Measurements from ENCODE around the gene SPNS3. TPM values are rescaled to one million over a fixed set of nuclear protein-coding genes. Genes with fewer than 3 reads are reported as not detected.
A peak's percentile ranks its signal among the peaks of the same experiment; 100 is the strongest.

The SPNS3 gene
- total RNA-seq, 1 experiment from 2014 or later, result not detected

DNA sequence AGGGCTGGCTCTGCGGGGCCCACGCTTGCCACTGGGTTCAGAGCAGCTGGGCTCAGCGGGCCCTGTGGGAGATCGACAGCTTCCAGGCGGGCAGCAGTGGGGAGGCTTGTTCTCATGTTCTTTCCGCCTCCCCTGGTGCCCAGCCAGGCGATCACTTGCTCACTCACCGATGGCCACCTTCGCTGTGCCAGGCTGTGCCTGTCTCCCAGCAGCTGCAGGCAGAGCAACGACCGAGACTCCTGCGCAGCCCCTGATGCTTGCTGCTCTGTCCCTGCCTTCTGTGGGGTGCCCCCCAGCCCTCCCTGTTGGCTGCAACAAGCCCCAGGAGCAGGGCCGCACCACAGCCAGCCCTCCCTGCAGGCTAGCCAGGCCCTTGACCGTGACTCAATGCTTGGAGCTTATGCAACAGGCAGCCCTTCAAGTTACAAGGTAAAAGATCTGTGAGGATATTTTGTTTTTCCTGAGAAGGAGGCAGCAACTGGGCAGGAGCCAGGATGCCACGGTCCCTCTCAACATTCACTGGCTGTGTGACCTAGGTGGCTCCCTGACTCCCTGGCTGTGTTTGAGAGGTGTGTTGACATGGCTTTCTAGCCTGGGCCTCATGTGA, 55.4 kb downstream of the SPNS3 start:
- CTCF ChIA-PET, result no interaction called here
- H3K4me3 Mint-ChIP-seq (ENCODE audit: unreplicated experiment), result no peak overlapping the region
- DNase-seq, result no peak
- no peak overlapping the region for H3K27ac Mint-ChIP-seq (ENCODE audit: unreplicated experiment)
- H3K27me3 ChIP-seq (replicated peaks; ENCODE audit: control insufficient read depth, insufficient read depth, low read length), result no peaks in the 10 kb centered on the region
- H3K9me3 ChIP-seq, result no peaks in the 10 kb centered on the region
- peaks cover 4% of the 10 kb centered on the region for H3K36me3 Mint-ChIP-seq (ENCODE audit: insufficient read depth, unreplicated experiment)
- H3K4me3 ChIP-seq (ENCODE audit: low read depth, low read length), result no peak overlapping the region
- no peaks in the 10 kb centered on the region for H3K4me1 ChIP-seq
- BruUV-seq (replicated peaks), result no TSS peak
- H3K4me1 Mint-ChIP-seq (ENCODE audit: low read depth, unreplicated experiment), result peaks cover 21% of the 10 kb centered on the region
- TF ChIP-seq, protein P1, sequence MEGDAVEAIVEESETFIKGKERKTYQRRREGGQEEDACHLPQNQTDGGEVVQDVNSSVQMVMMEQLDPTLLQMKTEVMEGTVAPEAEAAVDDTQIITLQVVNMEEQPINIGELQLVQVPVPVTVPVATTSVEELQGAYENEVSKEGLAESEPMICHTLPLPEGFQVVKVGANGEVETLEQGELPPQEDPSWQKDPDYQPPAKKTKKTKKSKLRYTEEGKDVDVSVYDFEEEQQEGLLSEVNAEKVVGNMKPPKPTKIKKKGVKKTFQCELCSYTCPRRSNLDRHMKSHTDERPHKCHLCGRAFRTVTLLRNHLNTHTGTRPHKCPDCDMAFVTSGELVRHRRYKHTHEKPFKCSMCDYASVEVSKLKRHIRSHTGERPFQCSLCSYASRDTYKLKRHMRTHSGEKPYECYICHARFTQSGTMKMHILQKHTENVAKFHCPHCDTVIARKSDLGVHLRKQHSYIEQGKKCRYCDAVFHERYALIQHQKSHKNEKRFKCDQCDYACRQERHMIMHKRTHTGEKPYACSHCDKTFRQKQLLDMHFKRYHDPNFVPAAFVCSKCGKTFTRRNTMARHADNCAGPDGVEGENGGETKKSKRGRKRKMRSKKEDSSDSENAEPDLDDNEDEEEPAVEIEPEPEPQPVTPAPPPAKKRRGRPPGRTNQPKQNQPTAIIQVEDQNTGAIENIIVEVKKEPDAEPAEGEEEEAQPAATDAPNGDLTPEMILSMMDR (IDR thresholded peaks at IDR 0.05; ENCODE audit: insufficient read depth in 1 of 2, low read depth in 1 of 2, low read length in 1 of 2, severe bottlenecking in 1 of 2, unreplicated experiment in 1 of 2), result no peak
- POLR2A ChIA-PET, result no interaction called here
- no peaks in the 10 kb centered on the region for H3K27me3 Mint-ChIP-seq (ENCODE audit: insufficient read depth, unreplicated experiment)
- H3K36me3 ChIP-seq (ENCODE audit: control insufficient read depth, insufficient read depth, low read length), result no peaks in the 10 kb centered on the region
- intact Hi-C loops (cut with micrococcal nuclease; ENCODE audit: unreplicated experiment), result no loop called here
- no peaks in the 10 kb centered on the region for H3K9me3 Mint-ChIP-seq (ENCODE audit: unreplicated experiment)

DNA sequence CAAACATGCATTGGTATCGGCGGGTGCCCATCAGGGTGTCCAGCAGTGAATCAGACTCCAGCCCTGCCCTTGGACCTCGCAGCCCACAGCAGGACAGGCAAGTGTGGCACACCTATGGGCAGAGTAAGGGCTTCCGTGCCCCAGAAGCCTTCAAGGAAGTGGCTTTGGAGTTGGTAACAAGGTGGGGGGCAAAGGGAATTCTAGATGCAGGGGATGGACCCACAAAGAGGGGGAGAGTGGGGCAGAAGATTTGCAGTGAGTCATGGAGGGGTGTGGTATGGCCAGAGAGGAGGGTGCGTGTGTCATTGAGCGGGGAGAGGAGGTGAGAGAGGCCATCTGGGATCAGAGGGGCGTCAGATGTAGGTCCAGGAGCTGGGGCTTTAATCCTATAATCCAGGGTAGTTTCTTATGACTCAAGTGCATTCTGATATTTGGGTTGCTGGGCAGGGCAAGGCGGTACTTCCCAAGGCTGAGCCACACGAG, 56.4 kb downstream of the SPNS3 start:
- no peaks in the 10 kb centered on the region for H3K27me3 ChIP-seq (replicated peaks; ENCODE audit: control insufficient read depth, insufficient read depth, low read length)
- H3K4me3 ChIP-seq (ENCODE audit: low read depth, low read length), result no peak overlapping the region
- H3K4me1 ChIP-seq, result no peaks in the 10 kb centered on the region
- DNase-seq, result no peak
- ChIA-PET POLR2A (no interaction called here), CTCF (no interaction called here)
- intact Hi-C loops (cut with micrococcal nuclease; ENCODE audit: unreplicated experiment), result loop anchor here (1.0 to 5.0 kb wide), 2 partner anchors 36 to 68 kb away; no protein-coding TSS in a partner anchor
- Mint-ChIP-seq H3K36me3 (ENCODE audit: insufficient read depth, unreplicated experiment) (peaks cover 4% of the 10 kb centered on the region), H3K27me3 (ENCODE audit: insufficient read depth, unreplicated experiment) (no peaks in the 10 kb centered on the region), H3K27ac (ENCODE audit: unreplicated experiment) (no peak overlapping the region), H3K9me3 (ENCODE audit: unreplicated experiment) (no peaks in the 10 kb centered on the region), H3K4me1 (ENCODE audit: low read depth, unreplicated experiment) (peaks cover 21% of the 10 kb centered on the region), H3K4me3 (ENCODE audit: unreplicated experiment) (no peak overlapping the region)
- H3K9me3 ChIP-seq, result no peaks in the 10 kb centered on the region
- no TSS peak for BruUV-seq (replicated peaks)
- TF ChIP-seq, protein P1 (IDR thresholded peaks at IDR 0.05; ENCODE audit: insufficient read depth in 1 of 2, low read depth in 1 of 2, low read length in 1 of 2, severe bottlenecking in 1 of 2, unreplicated experiment in 1 of 2), result no peak
- H3K36me3 ChIP-seq (ENCODE audit: control insufficient read depth, insufficient read depth, low read length), result no peaks in the 10 kb centered on the region

DNA sequence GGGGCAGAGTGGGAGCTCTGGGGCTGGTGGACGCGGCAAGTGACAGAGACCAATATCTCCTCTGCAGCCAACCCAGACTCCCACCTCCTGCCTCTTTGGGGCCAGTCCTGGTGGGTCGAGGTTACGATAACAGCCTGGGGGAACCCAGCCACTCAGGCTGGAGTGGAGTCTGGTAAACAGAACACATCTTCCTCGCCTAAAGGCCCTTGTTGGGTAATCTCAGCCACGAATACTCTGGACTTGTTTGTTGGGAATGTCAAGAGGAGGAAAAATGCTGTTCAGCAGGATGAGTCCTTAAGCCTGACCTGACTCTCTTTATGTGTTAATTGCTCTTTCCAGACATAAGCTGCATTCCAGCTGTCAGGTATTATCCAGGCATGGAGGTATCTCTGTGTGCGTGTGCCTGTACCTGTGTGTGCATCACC, 56.9 kb downstream of the SPNS3 start:
- Histone ChIP-seq H3K36me3 (ENCODE audit: control insufficient read depth, insufficient read depth, low read length) (no peaks in the 10 kb centered on the region), H3K4me1 (no peaks in the 10 kb centered on the region), H3K9me3 (no peaks in the 10 kb centered on the region), H3K27me3 (replicated peaks; ENCODE audit: control insufficient read depth, insufficient read depth, low read length) (no peaks in the 10 kb centered on the region), H3K4me3 (ENCODE audit: low read depth, low read length) (no peak overlapping the region)
- ChIA-PET POLR2A (no interaction called here), CTCF (no interaction called here)
- Mint-ChIP-seq H3K4me3 (ENCODE audit: unreplicated experiment) (no peak overlapping the region), H3K9me3 (ENCODE audit: unreplicated experiment) (no peaks in the 10 kb centered on the region), H3K4me1 (ENCODE audit: low read depth, unreplicated experiment) (peaks cover 21% of the 10 kb centered on the region), H3K27ac (ENCODE audit: unreplicated experiment) (no peak overlapping the region), H3K36me3 (ENCODE audit: insufficient read depth, unreplicated experiment) (peaks cover 4% of the 10 kb centered on the region), H3K27me3 (ENCODE audit: insufficient read depth, unreplicated experiment) (no peaks in the 10 kb centered on the region)
- intact Hi-C loops (cut with micrococcal nuclease; ENCODE audit: unreplicated experiment), result loop anchor here (1.0 to 5.0 kb wide), 2 partner anchors 36 to 68 kb away; no protein-coding TSS in a partner anchor
- TF ChIP-seq, protein P1 (IDR thresholded peaks at IDR 0.05; ENCODE audit: insufficient read depth in 1 of 2, low read depth in 1 of 2, low read length in 1 of 2, severe bottlenecking in 1 of 2, unreplicated experiment in 1 of 2), result no peak
- BruUV-seq (replicated peaks), result no TSS peak
- DNase-seq, result peak; percentile 37 to 52

All from Caco-2 (cell line).